Measurements from ENCODE around the gene FCSK.

Gene FCSK

GRCh38 chr16:70416748-70417616 lies 37.4 kb upstream of the FCSK start:
- Histone ChIP-seq H3K27ac (ENCODE audit: poor library complexity, severe bottlenecking) (no peak overlapping the region), H3K27me3 (ENCODE audit: insufficient read depth, poor library complexity, severe bottlenecking) (no peaks in the 10 kb centered on the region)

GRCh38 chr16:70417661-70418060 lies 36.7 kb upstream of the FCSK start:
- no peak overlapping the region for H3K27ac ChIP-seq (ENCODE audit: poor library complexity, severe bottlenecking)
- DNase-seq (ENCODE audit: low spot score), result no peak
- no peaks in the 10 kb centered on the region for H3K9me3 ChIP-seq (ENCODE audit: severe bottlenecking)
- no peak for ATAC-seq (ENCODE audit: low read depth)
- no peak for TF ChIP-seq CTCF (IDR thresholded peaks at IDR 0.05; ENCODE audit: poor library complexity, severe bottlenecking)
- H3K27me3 ChIP-seq (ENCODE audit: insufficient read depth, poor library complexity, severe bottlenecking), result no peaks in the 10 kb centered on the region
- H3K4me1 ChIP-seq (ENCODE audit: insufficient read depth, poor library complexity, severe bottlenecking), result no peaks in the 10 kb centered on the region
- no peak overlapping the region for H3K4me3 ChIP-seq (ENCODE audit: severe bottlenecking)
- peaks cover under 1% of the 10 kb centered on the region for H3K36me3 ChIP-seq (ENCODE audit: low read depth)

More at GRCh38 chr16:70416748-70417616, 37.4 kb upstream of the FCSK start:
- TF ChIP-seq CTCF (IDR thresholded peaks at IDR 0.05; ENCODE audit: poor library complexity, severe bottlenecking), result no peak
- Histone ChIP-seq H3K36me3 (ENCODE audit: low read depth) (peaks cover 7% of the 10 kb centered on the region), H3K4me1 (ENCODE audit: insufficient read depth, poor library complexity, severe bottlenecking) (no peaks in the 10 kb centered on the region), H3K9me3 (ENCODE audit: severe bottlenecking) (no peaks in the 10 kb centered on the region), H3K4me3 (ENCODE audit: severe bottlenecking) (no peak overlapping the region)
- no peak for DNase-seq (ENCODE audit: low spot score)
- ATAC-seq (ENCODE audit: low read depth), result no peak

- H3K27me3 ChIP-seq (ENCODE audit: insufficient read depth, poor library complexity, severe bottlenecking), result no peaks in the 10 kb centered on the region
- no peak for TF ChIP-seq CTCF (IDR thresholded peaks at IDR 0.05; ENCODE audit: poor library complexity, severe bottlenecking)
- peaks cover 4% of the 10 kb centered on the region for H3K4me1 ChIP-seq (ENCODE audit: insufficient read depth, poor library complexity, severe bottlenecking)
- DNase-seq (ENCODE audit: low spot score), result no peak
- H3K9me3 ChIP-seq (ENCODE audit: severe bottlenecking), result no peaks in the 10 kb centered on the region
- no peaks in the 10 kb centered on the region for H3K36me3 ChIP-seq (ENCODE audit: low read depth)
- H3K4me3 ChIP-seq (ENCODE audit: severe bottlenecking), result no peak overlapping the region
- H3K27ac ChIP-seq (ENCODE audit: poor library complexity, severe bottlenecking), result no peak overlapping the region
- ATAC-seq (ENCODE audit: low read depth), result no peak
Measured at GRCh38 chr16:70418274-70418992, 36.0 kb upstream of the FCSK start.

- no peak for TF ChIP-seq CTCF (IDR thresholded peaks at IDR 0.05; ENCODE audit: poor library complexity, severe bottlenecking)
- no peaks in the 10 kb centered on the region for H3K36me3 ChIP-seq (ENCODE audit: low read depth)
- no peaks in the 10 kb centered on the region for H3K9me3 ChIP-seq (ENCODE audit: severe bottlenecking)
- H3K27me3 ChIP-seq (ENCODE audit: insufficient read depth, poor library complexity, severe bottlenecking), result no peaks in the 10 kb centered on the region
- DNase-seq (ENCODE audit: low spot score), result no peak
- H3K4me3 ChIP-seq (ENCODE audit: severe bottlenecking), result no peak overlapping the region
- peaks cover 9% of the 10 kb centered on the region for H3K4me1 ChIP-seq (ENCODE audit: insufficient read depth, poor library complexity, severe bottlenecking)
- no peak for ATAC-seq (ENCODE audit: low read depth)
- H3K27ac ChIP-seq (ENCODE audit: poor library complexity, severe bottlenecking), result no peak overlapping the region
Measured at GRCh38 chr16:70418993-70419318, 35.4 kb upstream of the FCSK start.
